DND-41 (cell line): ENCODE results near the gene HTATSF1.

Experiments
- ATAC-seq: fragments of 200-7000 bp; cut with Tn5 transposase; 3 replicates; pipeline ENCODE4 v1.9.1; 2021; ENCODE audit warnings: low read depth; ENCODE audit not compliant: insufficient read depth
- DNase-seq: peaks from one replicate; pipeline ENCODE4 v3.0.0-alpha.2; 2020
- H2AFZ ChIP-seq: 2 replicates; pipeline ENCODE4 v1.6.0; 2012; ENCODE audit warnings: low read depth, low read length
- H3K27ac ChIP-seq: 2 replicates; pipeline ENCODE4 v1.5.1; 2012; ENCODE audit warnings: low read length, inconsistent platforms
- H3K27me3 ChIP-seq: fragments of 200-600 bp; sonication (generic); 2 replicates; pipeline ENCODE4 v1.6.0; 2012; ENCODE audit warnings: low read length, mild to moderate bottlenecking, inconsistent platforms; ENCODE audit not compliant: insufficient read depth, poor library complexity
- H3K36me3 ChIP-seq: 2 replicates; pipeline ENCODE4 v1.5.1; 2012; ENCODE audit warnings: low read length, inconsistent platforms; ENCODE audit not compliant: insufficient read depth
- H3K4me1 ChIP-seq: 2 replicates; pipeline ENCODE4 v1.5.1; 2012; ENCODE audit warnings: mild to moderate bottlenecking, low read length; ENCODE audit not compliant: insufficient read depth
- H3K4me2 ChIP-seq: 2 replicates; pipeline ENCODE4 v1.6.0; 2012; ENCODE audit warnings: mild to moderate bottlenecking, moderate library complexity, low read length, inconsistent platforms; ENCODE audit not compliant: insufficient read depth
- H3K4me3 ChIP-seq, 2 experiments: fragments of 200-600 bp in 1 of 2; shearing (Covaris generic) in 1 of 2; 2 replicates each; pipeline ENCODE4 v1.5.1; 2012 to 2016; ENCODE audit warnings: inconsistent platforms in 2 of 2, low read length in 2 of 2, mild to moderate bottlenecking in 2 of 2, low read depth in 1 of 2, moderate library complexity in 1 of 2
- H3K79me2 ChIP-seq: 2 replicates; pipeline ENCODE4 v1.6.0; 2012; ENCODE audit warnings: low read length, inconsistent platforms; ENCODE audit not compliant: insufficient read depth
- H3K9ac ChIP-seq: 2 replicates; pipeline ENCODE4 v1.6.0; 2012; ENCODE audit warnings: low read depth, mild to moderate bottlenecking, inconsistent platforms, low read length, moderate library complexity
- H3K9me3 ChIP-seq: 2 replicates; pipeline ENCODE4 v1.5.1; 2012; ENCODE audit warnings: low read length, moderate library complexity, mild to moderate bottlenecking, inconsistent platforms; ENCODE audit not compliant: insufficient read depth, severe bottlenecking
- H4K20me1 ChIP-seq: 2 replicates; pipeline ENCODE4 v1.6.0; 2012; ENCODE audit warnings: low read length; ENCODE audit not compliant: insufficient read depth
- EZH2 ChIP-seq: IDR thresholded peaks from 3 replicates; pipeline ENCODE4 v1.6.1; 2012; ENCODE audit warnings: borderline replicate concordance, low read depth, mild to moderate bottlenecking, moderate library complexity, low read length, inconsistent platforms; ENCODE audit not compliant: severe bottlenecking
- TF ChIP-seq, protein P1 (sequence below): IDR thresholded peaks from 2 replicates; pipeline ENCODE4 v1.5.1; 2012; ENCODE audit warnings: borderline replicate concordance, low read length, moderate library complexity, mild to moderate bottlenecking; ENCODE audit not compliant: poor library complexity, severe bottlenecking; ENCODE audit errors: extremely low read depth

The HTATSF1 gene

DNA sequence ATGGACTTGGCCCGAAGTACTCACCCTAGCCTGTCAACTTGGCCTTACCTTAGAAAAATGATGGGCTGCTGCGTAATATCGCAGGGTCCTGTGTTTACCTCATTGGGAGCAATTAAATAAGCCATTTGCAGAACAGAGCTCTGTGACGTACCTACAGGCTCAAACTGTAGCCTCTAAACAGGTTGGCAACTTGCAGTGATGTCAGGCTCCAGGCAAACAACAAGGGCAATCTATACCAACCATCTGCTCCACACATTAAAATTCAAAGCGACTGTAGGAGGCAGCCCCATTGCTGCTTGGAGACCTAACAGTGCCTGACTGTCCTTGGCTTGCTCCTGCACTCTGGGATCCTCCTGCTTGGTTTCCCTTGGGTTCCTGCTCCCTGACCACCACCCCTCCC lies 51.8 kb downstream of the HTATSF1 start:
- H3K9ac ChIP-seq = no peak overlapping the region
- DNase-seq = no peak
- no peak overlapping the region for H2AFZ ChIP-seq
- no peaks in the 10 kb centered on the region for H3K9me3 ChIP-seq
- no peak for TF ChIP-seq EZH2
- TF ChIP-seq, protein P1, sequence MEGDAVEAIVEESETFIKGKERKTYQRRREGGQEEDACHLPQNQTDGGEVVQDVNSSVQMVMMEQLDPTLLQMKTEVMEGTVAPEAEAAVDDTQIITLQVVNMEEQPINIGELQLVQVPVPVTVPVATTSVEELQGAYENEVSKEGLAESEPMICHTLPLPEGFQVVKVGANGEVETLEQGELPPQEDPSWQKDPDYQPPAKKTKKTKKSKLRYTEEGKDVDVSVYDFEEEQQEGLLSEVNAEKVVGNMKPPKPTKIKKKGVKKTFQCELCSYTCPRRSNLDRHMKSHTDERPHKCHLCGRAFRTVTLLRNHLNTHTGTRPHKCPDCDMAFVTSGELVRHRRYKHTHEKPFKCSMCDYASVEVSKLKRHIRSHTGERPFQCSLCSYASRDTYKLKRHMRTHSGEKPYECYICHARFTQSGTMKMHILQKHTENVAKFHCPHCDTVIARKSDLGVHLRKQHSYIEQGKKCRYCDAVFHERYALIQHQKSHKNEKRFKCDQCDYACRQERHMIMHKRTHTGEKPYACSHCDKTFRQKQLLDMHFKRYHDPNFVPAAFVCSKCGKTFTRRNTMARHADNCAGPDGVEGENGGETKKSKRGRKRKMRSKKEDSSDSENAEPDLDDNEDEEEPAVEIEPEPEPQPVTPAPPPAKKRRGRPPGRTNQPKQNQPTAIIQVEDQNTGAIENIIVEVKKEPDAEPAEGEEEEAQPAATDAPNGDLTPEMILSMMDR = no peak
- no peaks in the 10 kb centered on the region for H4K20me1 ChIP-seq
- H3K4me2 ChIP-seq = no peak overlapping the region
- ATAC-seq = no peak
- no peaks in the 10 kb centered on the region for H3K36me3 ChIP-seq
- H3K79me2 ChIP-seq = no peaks in the 10 kb centered on the region
- no peak overlapping the region for H3K4me3 ChIP-seq
- H3K4me1 ChIP-seq = peaks cover 14% of the 10 kb centered on the region
- H3K27me3 ChIP-seq = no peaks in the 10 kb centered on the region
- H3K27ac ChIP-seq = no peak overlapping the region

DNA sequence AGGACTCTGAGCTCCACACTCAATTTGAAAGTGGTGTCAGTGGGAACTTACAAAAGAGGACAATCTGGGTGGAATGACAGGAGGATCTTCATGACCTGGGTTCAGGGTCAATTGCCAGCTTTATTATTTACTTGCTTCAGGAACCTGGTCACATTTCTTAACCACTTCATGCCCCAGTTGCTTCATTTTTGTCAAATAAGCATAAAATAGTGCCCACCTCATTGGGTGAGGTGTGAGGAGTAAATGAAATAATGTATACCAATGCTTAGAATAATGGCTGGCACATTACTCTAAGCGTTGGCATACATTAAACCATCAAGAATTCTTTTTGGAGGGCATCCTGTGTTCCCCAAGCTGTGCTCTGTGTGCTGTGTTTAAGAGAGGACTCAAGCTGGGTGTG lies 54.0 kb downstream of the HTATSF1 start:
- DNase-seq = no peak
- Histone ChIP-seq H3K27ac (no peak overlapping the region), H3K4me3 (no peak overlapping the region), H4K20me1 (no peaks in the 10 kb centered on the region), H3K4me1 (peaks cover 9% of the 10 kb centered on the region), H2AFZ (no peak overlapping the region), H3K9ac (no peak overlapping the region), H3K9me3 (no peaks in the 10 kb centered on the region), H3K4me2 (no peak overlapping the region), H3K36me3 (no peaks in the 10 kb centered on the region), H3K27me3 (peaks cover 3% of the 10 kb centered on the region), H3K79me2 (no peaks in the 10 kb centered on the region)
- no peak for ATAC-seq
- no peak for TF ChIP-seq EZH2
- TF ChIP-seq, protein P1 = no peak

DNA sequence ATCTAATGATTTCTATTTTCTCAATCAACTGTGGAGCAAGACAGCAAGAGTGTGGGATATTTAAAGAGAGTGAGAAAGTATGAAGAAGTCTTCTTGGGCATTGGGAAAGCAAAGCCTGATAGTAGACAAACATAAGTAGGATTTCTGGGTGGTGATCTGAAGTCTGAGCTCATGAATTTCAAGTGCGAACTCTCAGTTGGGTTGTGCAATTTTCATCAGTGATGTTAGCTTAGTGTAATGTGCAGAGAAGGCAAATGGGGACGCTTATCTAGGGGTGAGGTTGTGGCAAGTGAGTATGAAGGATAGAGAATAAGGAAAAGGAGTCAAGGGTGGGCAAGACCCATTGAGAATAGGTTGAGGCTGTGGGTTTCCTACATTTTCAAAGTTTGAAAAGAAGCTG lies 58.3 kb downstream of the HTATSF1 start:
- Histone ChIP-seq H3K4me1 (no peaks in the 10 kb centered on the region), H3K9me3 (no peaks in the 10 kb centered on the region), H4K20me1 (no peaks in the 10 kb centered on the region), H3K4me2 (no peak overlapping the region), H3K27ac (no peak overlapping the region), H3K4me3 (no peak overlapping the region), H2AFZ (no peak overlapping the region), H3K36me3 (no peaks in the 10 kb centered on the region), H3K9ac (no peak overlapping the region), H3K27me3 (peaks cover 3% of the 10 kb centered on the region), H3K79me2 (no peaks in the 10 kb centered on the region)
- TF ChIP-seq, protein P1 = no peak
- no peak for TF ChIP-seq EZH2
- DNase-seq (no peak), ATAC-seq (no peak)
